ENCODE results near the gene MRNIP.

Gene MRNIP

GRCh38 chr5:179788193-179788854 lies 70.3 kb downstream of the MRNIP start:
- no peak for DNase-seq
